HG03095 (cell line): Measurements from ENCODE around the gene RNF183.

ENCODE experiments used
- ATAC-seq: cut with Tn5 transposase; IDR thresholded peaks from one replicate; pipeline ENCODE4 v1.9.1; 2021; ENCODE audit warnings: moderate library complexity; ENCODE audit not compliant: unreplicated experiment

RNF183 gene, protein sequence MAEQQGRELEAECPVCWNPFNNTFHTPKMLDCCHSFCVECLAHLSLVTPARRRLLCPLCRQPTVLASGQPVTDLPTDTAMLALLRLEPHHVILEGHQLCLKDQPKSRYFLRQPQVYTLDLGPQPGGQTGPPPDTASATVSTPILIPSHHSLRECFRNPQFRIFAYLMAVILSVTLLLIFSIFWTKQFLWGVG

DNA sequence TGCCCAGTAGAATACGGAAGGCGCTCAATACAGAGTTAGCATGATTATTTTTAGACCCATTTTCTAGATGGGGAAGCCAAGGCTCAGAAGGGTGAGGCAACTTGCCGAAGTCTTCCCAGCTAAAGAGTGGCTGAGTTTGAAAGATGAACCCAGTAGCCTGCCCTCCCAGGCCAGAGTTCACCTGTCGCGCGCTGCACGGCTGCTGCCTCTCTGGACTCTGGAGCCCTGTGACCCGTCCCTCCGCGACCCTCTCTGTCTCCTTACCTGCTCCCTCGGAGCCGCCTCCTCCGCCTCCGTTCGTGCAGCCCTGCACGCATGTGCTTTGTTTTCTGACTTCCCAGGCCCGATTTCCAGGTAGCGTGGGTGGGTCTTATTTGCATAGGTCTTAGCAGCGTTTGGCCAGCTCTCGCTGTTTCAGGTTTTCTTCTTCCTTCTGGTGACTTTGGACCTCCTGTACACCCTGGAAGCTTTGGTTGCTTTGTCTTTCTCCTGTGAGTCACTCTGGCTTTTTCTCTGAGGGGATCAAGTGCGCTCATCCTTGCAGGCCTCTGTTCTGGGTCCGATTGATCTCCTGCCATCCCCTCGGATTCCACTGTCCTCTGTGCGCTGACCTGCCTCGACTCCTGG lies at the start of gene RNF183:
RNF183 (minus strand) TSS at position 585 of the 627 bp plus-strand sequence. CDS start 5,192 bp downstream, outside the sequence.
- no peak for ATAC-seq

DNA sequence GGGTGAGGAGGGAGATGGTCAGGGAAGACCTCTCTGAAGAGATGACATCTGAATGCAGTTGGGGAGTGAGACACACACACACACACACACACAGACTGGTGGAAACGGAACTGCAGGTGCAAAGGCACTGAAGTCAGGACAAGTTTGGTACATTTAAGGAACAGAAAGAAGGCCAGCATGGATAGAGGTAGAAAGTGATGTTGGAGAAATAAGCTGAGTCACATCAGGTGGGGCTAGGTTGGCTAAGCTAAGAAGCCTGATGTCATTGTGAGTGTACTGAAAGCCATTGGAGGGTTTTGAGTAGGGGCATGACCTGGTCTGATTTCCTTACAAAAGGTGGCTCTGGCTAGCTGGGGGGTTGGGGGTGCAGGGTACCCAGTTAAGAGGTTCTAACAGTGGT lies 49.2 kb upstream of the RNF183 start:
- no peak for ATAC-seq

DNA sequence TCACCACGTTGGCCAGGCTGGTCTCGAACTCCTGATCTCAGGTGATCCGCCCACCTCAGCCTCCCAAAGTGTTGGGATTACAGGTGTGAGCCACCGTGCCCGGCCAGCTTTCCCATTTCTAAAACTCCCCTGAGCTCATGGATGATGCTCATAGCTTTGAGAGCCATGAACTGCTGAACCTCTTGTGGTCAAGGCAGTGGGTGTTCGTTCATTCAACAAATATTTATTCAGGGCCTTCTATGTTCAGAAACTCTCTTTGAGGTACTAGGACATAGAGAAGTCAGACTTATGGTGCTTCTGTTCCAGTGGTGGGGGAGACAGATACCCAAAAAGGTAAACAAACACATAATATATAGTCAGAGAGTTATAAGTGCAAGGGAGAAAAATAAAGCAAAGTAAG lies 48.8 kb upstream of the RNF183 start:
- ATAC-seq, result no peak

DNA sequence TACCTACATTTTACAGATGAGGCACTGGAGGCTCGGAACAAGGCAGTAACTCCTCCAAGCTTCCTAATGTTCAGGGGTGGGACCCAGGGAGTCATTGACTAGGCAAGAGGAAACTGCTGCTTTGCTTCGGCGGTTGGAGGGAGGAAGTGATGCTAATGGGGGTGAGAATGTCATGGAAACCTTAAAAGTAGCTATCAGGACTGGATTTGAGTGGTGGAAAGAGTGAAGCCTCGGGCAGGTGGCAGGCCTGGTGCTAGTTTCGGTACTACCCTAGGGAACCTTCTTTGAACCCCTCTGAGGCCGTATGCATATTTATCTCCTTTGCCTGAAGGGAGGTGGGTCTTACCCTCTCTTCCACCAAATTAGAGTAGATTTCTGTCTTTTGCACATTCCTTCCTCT lies 47.8 kb upstream of the RNF183 start:
- no peak for ATAC-seq

DNA sequence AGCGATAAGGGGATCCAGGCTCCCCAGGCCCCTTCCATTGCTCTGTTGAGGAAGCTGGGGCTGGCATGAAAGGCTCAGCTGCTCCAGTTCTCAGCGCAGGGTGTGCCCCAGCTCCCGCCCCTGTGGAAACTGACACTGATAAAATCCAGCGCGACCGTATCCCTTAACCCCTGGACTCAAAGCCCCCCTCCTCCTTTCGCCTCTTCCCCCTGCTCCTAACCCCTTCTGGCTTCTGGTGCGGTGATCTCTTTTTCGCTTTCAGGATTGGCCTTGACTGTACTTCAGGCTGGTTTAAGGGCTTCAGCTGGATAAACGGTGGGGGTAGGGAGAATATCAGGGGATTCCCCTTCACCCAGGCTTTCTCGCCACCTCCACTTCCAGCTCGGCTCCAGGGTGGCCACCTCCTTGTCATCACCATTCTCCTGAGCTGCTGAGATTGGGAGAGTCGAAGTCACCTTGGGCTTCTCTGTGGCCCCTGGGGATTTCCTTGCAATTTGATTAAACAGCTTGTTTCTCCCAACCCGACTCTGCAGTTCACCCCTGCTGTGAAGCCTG lies 47.0 kb upstream of the RNF183 start:
- ATAC-seq, result no peak

DNA sequence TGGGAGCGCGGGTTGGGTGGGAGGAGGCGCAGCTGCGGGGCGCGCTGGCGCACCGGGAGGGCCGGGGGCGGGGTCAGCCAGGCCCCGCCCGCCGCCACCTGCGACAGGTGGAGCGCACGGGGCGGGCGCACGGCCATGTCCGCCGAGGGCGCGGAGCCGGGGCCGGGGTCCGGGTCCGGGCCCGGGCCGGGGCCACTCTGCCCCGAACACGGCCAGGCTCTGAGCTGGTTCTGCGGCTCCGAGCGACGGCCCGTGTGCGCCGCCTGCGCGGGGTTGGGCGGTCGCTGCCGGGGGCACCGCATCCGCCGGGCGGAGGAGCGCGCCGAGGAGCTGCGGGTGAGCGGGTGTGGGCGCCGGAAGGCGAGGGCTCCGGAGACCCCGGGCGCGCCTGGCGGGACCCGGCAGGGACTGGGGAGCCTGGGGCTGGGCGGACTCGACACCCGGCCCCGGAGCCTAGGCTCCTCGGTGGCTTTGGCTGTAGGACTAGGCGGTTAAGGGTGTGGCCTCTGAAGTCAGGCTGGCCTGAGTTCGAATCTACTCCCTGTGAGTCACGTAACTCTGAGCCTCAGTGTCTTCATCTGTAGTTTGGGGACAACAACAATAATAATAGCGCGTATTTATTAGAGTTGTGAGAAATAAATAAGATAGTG lies 46.4 kb upstream of the RNF183 start, which contains the start of gene BSPRY:
BSPRY (plus strand) TSS at position 97 of the 650 bp plus-strand sequence; CDS start at position 136, 39 bp downstream.
- no peak for ATAC-seq

DNA sequence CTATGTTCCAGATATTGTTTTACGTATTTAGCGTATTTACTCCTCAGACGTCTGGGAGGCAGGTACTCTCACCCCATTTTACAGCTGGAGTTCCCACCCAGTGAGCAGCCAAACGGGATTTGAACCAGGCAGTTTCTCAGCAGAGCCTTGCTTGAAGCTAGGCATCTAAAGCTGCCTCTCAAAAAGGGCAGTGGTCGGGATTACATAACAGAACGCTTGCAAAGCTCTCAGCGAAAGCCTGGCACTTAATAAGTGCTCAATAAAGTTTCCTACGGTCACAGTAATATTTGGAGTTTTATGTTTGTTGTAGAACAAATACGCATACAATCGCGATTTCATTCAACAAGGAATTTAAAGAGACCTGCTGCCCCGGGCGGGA lies 45.9 kb upstream of the RNF183 start:
- no peak for ATAC-seq

DNA sequence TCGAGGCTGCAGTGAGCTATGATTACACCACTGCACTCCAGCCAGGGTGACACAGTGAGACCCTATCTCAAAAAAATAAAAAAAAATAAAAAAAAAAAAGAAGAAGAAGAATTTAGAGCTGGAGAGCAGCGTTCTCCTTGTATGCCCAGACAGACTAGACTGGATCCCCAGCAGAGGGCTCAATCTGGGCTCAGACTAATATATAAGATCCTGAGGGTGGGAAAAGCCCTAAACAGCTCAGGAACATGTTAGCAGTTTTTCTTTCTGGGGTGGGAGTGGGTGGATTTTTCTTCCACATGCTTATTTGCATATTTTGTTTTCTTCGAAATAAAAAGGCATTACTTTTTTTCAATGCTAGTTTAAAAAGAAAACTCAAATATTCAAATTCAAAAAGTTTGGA lies 45.3 kb upstream of the RNF183 start:
- ATAC-seq, result no peak

DNA sequence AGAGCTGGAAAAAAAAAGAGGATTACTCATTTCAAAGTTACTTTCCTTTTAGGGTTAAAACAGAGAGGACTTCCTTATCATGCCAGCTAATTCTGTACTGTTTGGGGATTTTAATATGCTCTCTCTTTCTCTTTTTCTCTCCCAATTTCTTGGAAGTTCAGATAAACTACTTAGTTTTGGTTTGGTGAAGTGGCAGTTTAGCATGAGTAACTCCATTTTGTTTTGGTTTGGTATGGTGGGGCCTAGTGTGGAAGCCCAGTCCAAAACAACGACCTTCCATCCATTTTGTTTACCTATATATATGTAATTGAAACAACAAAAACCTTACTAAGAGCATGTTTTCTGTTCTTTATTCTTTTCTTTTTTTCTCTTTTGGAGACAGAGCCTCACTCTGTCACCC lies 42.5 kb upstream of the RNF183 start:
- no peak for ATAC-seq

DNA sequence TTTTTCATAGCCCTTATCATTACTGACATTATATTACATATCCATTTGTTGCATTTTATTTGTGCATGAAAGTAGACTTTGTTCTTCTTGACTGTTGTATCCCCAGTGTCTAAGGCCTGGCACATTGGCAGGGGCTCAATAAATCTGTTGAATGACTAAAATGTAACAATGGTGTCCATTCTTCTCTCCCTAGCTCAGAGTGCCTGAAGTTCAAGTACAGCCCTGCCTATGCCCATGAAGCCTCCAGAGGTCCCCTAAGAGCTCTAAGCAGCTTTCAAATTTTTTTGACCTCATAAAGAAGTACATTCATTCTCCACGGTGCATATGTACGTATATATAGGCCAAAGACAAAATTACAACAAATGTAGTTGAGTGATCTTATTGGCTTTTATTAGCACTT lies 42.0 kb upstream of the RNF183 start:
- ATAC-seq, result no peak

DNA sequence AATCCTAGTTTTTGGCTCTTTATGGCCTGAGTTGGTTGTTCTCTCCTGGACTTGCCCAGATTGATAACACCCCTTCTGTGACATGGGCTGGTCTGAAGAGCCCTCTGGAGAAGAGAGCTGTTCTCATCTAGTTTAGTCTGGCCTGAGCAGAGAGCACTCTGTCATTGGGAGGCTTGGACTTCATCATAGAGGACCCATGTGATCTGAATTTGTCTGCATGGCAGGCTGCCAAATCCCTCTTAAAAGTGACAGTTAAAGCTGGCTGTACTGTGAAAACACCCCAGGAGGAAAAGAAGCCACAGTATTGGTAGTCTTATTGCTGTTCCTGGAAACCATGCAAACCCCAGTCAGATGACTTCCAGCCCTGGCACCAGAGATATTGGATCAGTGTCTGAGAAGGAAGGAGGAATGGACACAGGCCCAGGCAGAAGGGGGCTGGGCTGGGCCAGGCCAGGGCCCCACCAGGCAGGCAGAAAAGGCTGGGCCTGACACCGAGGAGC lies 40.6 kb upstream of the RNF183 start:
- no peak for ATAC-seq

DNA sequence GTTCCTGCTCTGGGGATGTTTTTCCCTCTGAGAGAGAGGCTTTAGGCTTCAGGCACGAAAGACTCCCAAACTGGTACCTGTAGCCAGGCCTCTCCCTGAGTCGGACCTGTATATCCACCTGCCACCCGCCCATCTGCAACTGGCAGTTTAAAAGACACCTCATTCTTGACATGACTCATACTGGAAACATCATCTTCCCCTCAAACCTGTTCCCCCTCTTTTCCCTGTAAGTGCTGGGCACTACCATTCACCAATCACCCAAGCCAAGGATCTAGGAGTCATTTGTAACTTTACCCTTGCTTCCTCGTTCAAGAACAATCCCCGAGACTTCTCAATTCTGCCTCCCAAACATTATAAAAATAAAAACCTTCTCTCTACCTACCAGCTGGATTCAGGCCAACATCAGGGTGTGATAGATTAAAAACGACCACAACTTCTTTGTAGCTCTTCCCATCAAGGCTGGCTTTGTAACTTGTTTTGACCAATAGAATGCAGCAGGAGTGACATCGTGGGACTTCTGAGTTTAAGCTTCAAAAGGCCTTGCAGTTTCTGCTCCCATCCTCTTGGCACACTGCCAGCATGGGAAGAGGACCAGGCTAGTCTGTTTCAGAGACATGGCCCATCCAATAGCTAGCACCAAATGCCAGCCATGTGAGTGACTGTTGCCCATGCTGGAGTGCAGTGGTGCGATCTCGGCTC lies 38.7 kb upstream of the RNF183 start:
- ATAC-seq, result no peak

DNA sequence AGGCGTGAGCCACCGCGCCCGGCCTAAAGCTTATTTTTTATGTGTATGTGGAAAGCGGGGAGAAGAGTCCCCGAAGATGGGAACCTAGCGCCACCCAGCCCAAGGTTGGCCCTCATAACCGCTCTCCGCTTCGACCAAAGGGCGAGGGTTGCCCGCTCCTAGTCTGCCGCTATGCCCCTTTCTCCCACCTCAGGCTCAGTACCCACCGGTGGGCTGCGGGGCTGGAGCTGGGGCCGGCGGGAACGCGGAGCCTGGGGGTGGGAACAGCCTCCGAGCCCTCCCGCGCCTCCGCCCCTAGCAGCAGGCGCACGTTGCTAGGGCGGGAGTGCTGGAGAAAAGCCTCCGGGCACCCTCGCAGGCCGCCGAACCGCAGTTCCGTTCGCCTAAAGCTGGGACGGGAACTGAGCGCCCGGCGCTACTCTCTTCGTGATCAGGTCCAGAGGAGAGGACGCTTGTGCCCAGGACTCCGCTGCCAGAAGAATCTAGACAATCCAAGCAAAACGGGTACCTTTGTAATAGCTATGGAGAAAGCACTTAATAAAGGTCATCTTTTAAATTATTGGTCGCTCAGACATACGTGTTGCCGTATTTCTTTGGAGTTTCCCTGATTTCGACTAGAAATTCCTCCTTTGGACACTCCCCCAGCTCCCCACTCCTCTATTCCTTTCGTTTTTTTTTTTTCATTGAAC lies 37.0 kb upstream of the RNF183 start, which contains the start of gene WDR31:
WDR31 (minus strand) TSS at position 265 of the 689 bp plus-strand sequence. CDS start 8,253 bp downstream, outside the sequence.
- peak; percentile 98 for ATAC-seq

DNA sequence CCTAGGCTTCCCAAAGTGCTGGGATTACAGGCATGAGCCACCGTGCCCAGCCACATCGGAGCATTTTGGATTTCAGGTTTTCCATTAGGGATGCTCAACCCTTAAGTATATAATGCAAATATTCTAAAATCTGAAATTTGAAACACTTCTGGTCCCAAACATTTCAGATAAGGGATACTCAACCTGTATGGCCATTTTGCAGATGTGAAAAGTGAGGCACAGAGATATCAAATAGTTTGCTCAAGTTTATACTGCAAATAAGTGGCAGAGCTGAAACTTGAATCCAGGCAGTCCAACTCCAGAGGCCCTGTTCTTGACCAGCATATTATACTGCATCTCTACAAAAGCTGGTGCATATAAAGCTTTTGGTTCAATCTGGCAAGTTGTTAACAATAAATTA lies 34.5 kb upstream of the RNF183 start:
- no peak for ATAC-seq

DNA sequence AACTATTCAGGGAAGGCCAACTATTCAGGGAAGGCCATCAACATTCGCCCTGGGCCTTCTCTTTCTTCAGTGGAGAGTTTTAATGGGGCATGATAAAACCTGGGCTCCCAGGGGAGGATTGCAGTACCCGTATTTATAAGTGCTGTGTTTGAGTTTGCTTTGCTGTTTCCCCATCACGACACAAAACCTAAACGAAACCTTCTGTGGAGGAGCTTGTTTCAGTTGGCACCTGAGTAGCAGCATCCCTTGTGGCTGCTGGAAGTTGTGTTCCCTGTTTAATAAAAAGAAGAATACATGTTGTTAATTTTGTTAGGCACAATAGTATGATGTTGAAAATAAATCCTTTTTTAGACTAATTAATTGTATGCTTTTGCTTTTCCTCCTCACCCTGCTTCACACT lies 28.6 kb upstream of the RNF183 start:
- no peak for ATAC-seq

DNA sequence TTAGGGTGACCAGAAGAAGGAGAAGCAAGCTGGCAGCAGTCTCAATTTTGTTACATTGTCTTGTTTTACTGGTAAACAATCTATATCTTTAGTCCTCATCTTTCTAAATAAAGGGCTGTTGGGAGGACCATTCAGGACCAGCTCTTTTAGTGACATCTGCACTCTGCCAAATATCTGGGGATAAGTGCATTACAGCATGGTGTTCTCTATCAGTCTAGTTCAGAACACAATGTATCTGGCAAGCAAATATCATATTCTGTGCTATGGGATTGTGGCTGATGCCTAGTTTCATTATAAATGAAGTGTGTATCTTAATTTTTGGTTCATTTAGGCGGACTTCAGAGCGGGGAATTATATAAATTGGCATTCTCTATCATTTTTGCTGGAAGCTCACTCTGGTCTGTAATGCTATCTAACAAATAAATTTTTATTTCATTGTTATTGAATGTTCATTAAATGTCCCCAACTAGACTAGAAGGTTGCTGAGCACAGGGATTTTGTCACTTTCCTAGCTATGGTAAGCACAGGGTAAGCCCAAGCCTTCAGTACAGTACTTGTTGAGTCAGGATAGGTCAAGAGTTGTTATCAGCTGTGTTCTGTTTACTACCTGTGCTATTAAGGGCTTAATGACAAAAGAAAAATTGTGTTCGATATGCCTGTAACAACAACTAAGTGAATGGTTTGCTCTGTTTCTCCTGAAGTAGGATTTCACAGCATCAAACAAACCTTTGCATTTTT lies 25.0 kb upstream of the RNF183 start:
- no peak for ATAC-seq

DNA sequence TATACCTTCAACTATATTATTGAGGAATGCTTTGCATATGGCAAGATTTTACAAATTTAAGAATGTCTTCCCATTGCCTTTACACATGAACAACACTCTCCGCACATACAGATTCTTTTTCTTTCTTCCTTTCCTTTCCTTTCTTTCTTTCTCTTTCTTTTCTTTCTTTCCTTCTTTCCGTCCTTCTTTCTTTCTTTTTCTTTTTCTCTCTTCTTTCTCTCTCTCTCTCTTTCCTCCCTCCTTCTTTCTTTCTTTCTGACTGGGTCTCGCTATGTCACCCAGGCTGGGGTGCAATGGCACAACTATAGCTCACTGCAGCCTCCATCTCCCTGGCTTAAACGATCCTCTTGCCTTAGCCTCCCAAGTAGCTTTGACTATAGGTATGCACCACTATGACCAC lies 23.1 kb upstream of the RNF183 start:
- ATAC-seq, result no peak

DNA sequence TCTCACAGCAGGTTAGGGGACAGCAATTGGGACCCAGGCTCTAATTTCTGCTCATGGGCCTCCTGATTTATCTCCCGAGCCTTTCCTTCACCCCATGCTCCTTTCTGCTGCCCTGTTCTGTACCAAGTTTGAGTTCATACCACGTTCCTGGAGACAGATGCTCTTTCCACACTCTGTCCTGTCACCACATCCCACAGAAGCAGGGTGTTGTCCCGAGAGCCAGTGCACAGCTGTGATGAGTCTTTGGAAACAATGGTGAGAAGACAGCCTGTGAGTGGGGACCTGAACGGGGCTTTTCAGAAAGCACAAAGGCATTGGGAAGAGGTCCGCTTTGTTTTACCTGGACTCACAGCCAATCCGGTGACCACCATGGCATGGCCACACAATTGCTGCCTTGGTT lies 19.5 kb upstream of the RNF183 start:
- no peak for ATAC-seq

DNA sequence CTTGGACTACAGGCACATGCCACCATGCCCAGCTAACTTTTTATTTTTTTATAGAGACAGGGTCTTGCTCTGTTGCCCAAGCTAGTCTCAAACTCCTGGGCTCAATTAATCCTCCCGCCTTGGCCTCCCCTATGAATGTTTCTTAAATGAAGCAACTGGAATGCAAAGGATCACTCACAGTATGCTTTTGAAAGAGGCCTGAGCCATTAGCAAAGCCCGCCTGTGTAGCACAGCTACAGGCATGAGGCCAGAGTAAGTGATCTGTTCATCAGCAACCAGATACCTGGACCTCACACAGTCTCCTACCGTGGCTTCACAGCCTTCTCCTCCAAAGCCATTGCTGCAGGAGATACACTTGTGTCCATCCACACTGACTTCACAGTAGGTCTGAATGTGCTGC lies 16.9 kb upstream of the RNF183 start:
- no peak for ATAC-seq

DNA sequence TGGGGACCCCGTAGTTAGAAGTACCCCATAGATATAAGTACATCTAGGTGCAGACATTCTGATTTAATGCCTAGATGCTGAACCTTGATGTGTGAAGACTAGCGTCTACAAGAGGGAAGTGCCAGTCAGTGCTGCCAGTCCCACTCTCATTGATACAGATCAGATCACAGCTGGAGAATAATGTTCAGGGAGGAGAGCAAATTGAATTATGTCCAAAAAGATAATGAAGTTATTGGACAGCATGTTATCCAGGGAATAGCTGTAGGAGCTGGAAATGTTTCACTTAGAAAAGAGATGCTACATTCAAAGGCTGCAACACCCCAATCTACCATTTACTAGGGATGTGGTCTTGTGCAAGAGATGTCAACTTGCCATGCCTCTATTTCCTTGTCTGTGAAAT lies 15.9 kb upstream of the RNF183 start:
- no peak for ATAC-seq
